Fibroblast of the aortic adventitia (primary cell): Measurements from ENCODE around the gene HPS6. TPM values are rescaled to one million over a fixed set of nuclear protein-coding genes. Genes with fewer than 3 reads are reported as not detected.
A peak's percentile ranks its signal among the peaks of the same experiment; 100 is the strongest.

Experiments
- DNase-seq: peaks from one replicate; pipeline ENCODE4 v3.0.0-alpha.2; 2010; ENCODE audit warnings: low read depth
- H3K4me3 ChIP-seq: 2 replicates; pipeline ENCODE4 v1.5.1; 2011; ENCODE audit warnings: low read depth, mild to moderate bottlenecking, control low read depth, low read length, moderate library complexity
- total RNA-seq: library from RNA; depleted of rRNA; stranded (reverse); fragments of >200 nt; gene quantifications from 2 replicates; pipeline ENCODE4 v1.2.3, GENCODE V29; 2012; ENCODE audit warnings: low replicate concordance
- TF ChIP-seq, protein P1 (sequence below): IDR thresholded peaks from 2 replicates; pipeline ENCODE4 v1.5.1; 2011; ENCODE audit warnings: mild to moderate bottlenecking, low read length, control low read depth, inconsistent platforms; ENCODE audit not compliant: insufficient read depth

The HPS6 gene
- total RNA-seq, 1 donor = 18.2 TPM

DNA sequence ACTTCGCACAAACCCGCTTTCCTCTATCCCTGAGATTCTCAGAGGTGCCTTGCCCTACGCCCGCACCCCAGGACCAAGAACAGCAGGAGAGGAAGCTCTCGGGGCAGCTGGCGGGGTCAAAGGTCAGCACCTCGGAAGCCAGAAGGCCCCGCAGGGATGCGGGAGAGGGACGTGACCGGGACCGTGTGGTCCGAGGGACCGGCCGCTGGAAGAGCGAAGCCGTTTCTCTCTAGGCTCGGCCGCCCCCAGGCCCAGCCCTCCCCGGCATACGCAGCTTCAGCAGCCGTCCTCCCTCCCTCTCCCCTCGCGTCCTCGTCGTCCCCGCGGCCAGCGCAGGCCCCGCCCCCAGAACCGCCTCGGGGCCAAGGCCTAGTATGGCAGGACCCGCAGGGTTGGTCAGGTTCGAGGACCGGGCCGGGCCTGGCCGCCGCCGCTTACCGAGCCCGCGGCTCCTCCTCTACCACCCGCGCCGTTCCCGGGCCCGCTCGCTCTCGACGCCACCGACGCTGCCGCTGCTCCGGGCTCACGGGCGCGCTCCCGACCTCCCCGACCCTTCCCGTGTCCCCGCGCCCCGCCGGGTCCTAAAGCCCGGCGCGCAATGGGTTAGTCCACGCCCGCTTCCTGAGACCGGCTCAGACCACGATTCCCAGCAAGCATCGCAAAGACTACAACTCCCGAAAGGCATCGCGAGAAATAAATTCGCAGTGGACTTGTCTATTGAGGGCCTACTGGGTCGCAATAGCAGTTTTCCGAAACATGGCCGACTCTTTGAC lies 9.3 kb upstream of the HPS6 start, which contains the start of gene ARMH3:
ARMH3 (minus strand) TSS at position 527 of the 773 bp plus-strand sequence. CDS start 16,059 bp downstream, outside the sequence.
- DNase-seq = peak; percentile 98
- H3K4me3 ChIP-seq = peak within 1 kb of the TSS; percentile 92
- TF ChIP-seq, protein P1, sequence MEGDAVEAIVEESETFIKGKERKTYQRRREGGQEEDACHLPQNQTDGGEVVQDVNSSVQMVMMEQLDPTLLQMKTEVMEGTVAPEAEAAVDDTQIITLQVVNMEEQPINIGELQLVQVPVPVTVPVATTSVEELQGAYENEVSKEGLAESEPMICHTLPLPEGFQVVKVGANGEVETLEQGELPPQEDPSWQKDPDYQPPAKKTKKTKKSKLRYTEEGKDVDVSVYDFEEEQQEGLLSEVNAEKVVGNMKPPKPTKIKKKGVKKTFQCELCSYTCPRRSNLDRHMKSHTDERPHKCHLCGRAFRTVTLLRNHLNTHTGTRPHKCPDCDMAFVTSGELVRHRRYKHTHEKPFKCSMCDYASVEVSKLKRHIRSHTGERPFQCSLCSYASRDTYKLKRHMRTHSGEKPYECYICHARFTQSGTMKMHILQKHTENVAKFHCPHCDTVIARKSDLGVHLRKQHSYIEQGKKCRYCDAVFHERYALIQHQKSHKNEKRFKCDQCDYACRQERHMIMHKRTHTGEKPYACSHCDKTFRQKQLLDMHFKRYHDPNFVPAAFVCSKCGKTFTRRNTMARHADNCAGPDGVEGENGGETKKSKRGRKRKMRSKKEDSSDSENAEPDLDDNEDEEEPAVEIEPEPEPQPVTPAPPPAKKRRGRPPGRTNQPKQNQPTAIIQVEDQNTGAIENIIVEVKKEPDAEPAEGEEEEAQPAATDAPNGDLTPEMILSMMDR = no peak

DNA sequence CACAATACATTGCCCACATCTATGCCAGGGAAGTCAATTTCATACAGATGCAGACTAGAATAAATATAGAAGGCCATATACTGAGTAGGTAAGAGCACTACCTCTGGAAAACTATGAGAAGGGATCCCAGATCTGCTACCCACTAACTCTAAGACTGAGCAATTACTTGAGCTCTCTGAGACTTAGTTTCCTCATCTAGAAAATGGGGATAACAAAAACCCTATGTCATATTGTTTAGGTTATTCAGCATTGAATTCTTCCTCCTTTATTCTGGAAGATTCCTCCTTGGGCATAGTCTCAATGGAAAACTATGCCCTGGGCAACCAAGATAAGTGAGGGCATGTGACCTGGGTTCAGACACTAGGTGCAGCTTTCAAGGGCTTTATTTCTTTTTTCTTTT lies 5.2 kb upstream of the HPS6 start:
- TF ChIP-seq, protein P1 = no peak
- H3K4me3 ChIP-seq = no peak overlapping the region
- no peak for DNase-seq

DNA sequence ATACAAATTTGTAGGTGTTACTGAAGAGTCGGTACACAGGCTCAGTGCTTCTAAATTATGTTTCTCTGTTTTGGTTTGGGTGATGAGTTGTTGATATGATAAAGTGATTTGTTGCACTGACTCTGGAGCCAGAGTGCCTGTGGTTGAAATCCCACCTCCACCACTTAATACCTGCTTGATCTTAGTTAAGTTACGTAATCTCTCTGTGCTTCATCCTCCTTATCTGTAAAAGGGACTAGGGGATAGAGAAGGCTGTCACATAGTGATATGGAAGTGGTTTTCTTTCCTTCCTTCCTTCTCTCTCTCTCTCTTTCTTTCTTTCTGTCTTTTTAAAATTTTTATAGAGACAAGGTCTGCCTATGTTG lies 664 bp upstream of the HPS6 start:
- no peak overlapping the region for H3K4me3 ChIP-seq
- TF ChIP-seq, protein P1 = no peak
- no peak for DNase-seq

DNA sequence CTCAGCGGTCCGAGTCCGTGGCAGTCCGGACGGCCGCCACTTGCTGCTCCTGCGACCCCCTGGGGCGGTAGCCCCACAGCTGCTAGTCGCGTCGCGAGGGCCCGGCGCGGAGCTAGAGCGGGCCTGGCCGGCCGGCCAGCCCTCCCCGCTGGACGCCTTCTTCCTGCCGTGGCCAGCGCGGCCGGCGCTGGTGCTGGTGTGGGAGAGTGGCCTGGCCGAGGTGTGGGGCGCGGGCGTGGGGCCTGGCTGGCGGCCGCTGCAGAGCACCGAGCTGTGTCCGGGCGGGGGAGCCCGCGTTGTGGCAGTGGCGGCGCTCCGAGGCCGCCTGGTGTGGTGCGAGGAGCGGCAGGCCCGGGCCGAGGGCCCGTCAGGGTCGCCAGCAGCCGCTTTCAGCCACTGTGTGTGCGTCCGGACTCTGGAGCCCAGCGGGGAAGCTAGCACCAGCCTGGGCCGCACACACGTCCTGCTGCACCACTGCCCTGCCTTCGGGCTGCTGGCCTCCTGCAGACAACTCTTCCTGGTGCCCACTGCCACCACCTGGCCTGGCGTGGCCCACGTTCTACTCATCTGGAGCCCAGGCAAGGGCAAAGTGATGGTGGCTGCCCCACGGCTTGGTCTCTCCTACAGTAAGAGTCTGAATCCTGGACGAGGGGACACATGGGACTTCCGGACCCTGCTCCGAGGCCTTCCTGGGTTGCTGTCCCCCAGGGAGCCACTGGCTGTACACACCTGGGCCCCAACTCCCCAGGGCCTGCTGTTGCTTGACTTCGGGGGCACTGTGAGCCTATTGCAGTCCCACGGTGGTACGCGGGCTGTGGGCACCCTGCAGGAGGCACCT lies 631 bp downstream of the HPS6 start:
- peak overlapping the region; percentile 87 for H3K4me3 ChIP-seq
- TF ChIP-seq, protein P1 = no peak
- DNase-seq = no peak

DNA sequence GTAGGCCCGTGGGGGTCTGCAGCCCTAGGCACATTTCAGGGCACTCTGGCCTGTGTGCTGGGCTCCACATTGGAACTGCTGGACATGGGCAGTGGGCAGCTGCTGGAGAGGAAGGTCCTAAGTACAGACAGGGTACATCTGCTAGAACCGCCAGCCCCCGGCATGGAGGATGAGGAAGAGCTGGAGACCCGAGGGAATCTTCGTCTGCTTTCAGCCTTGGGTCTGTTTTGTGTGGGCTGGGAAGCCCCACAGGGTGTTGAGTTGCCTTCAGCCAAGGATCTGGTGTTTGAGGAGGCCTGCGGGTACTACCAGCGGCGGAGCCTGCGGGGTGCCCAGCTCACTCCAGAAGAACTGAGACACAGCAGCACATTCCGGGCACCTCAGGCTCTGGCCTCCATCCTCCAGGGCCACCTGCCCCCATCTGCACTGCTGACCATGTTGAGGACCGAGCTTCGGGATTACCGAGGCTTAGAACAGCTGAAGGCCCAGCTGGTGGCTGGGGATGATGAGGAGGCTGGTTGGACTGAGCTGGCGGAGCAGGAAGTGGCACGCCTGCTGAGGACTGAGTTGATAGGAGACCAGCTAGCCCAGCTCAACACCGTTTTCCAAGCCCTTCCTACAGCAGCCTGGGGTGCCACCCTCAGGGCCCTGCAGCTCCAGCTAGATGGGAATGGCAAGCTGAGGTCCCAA lies 1.4 kb downstream of the HPS6 start:
- DNase-seq = no peak
- peak overlapping the region; percentile 87 for H3K4me3 ChIP-seq

More for the DNA sequence above, 1.4 kb downstream of the HPS6 start:
- TF ChIP-seq, protein P1 = no peak
